OCI-LY7 (cell line): ENCODE measurements around the gene NOL8. TPM values are rescaled to one million over a fixed set of nuclear protein-coding genes. Genes with fewer than 3 reads are reported as not detected.

ENCODE experiments used
- BruUV-seq: library from RNA; stranded (reverse); fragments of 400-500 nt; replicated peaks from 2 replicates; lab custom pipeline; 2021; lab: Mats Ljungman, UMichigan
- CTCF ChIA-PET: fragments of 300-600 bp; sonication (Branson Sonifier 250); formaldehyde crosslinking; loops from one replicate; lab custom pipeline; 2022; ENCODE audit warnings: antibody characterized with exemption; ENCODE audit not compliant: unreplicated experiment; lab: Charles Lee
- POLR2A ChIA-PET: fragments of 300-600 bp; sonication (Branson Sonifier 250); formaldehyde crosslinking; loops from one replicate; lab custom pipeline; 2022; ENCODE audit warnings: antibody characterized with exemption; lab: Charles Lee
- DNase-seq: peaks from one replicate; pipeline ENCODE4 v3.0.0-alpha.2; 2015; ENCODE audit warnings: low spot score
- H2AFZ ChIP-seq: fragments of 200-600 bp; sonication (generic), shearing (Covaris generic); 2 replicates; pipeline ENCODE4 v1.6.1; 2014; ENCODE audit warnings: mild to moderate bottlenecking, antibody characterized with exemption, low read length, moderate library complexity
- H3K27ac ChIP-seq: fragments of 200-600 bp; sonication (generic); 2 replicates; pipeline ENCODE4 v1.5.1; 2014; ENCODE audit warnings: mixed run types, low read depth, mild to moderate bottlenecking, moderate library complexity, low read length, inconsistent platforms; ENCODE audit not compliant: poor library complexity, severe bottlenecking
- H3K36me3 ChIP-seq: fragments of 200-600 bp; sonication (generic); 2 replicates; pipeline ENCODE4 v1.6.1; 2014; ENCODE audit warnings: mild to moderate bottlenecking, antibody characterized with exemption, low read length, moderate library complexity, mixed read lengths; ENCODE audit not compliant: insufficient read depth
- H3K4me1 ChIP-seq: fragments of 200-600 bp; sonication (generic); 2 replicates; pipeline ENCODE4 v1.5.1; 2014; ENCODE audit warnings: mild to moderate bottlenecking, low read length; ENCODE audit not compliant: insufficient read depth, poor library complexity, severe bottlenecking
- H3K4me2 ChIP-seq: fragments of 200-600 bp; sonication (generic); 2 replicates; pipeline ENCODE4 v1.6.1; 2014; ENCODE audit warnings: mild to moderate bottlenecking, low read length
- H3K4me3 ChIP-seq: fragments of 200-600 bp; sonication (generic); 2 replicates; pipeline ENCODE4 v1.5.1; 2014; ENCODE audit warnings: mild to moderate bottlenecking, low read depth, low read length; ENCODE audit not compliant: poor library complexity, severe bottlenecking
- H3K79me2 ChIP-seq: fragments of 200-600 bp; sonication (generic); 2 replicates; pipeline ENCODE4 v1.6.1; 2016; ENCODE audit warnings: low read depth, mild to moderate bottlenecking, low read length, moderate library complexity, mixed read lengths; ENCODE audit not compliant: insufficient read depth
- H3K9me2 ChIP-seq: fragments of 200-600 bp; sonication (generic); 2 replicates; pipeline ENCODE4 v1.6.1; 2016; ENCODE audit warnings: mild to moderate bottlenecking, low read length, mixed read lengths; ENCODE audit not compliant: insufficient read depth
- H3K9me3 ChIP-seq: fragments of 200-600 bp; sonication (generic); 2 replicates; pipeline ENCODE4 v1.6.1; 2014; ENCODE audit warnings: mild to moderate bottlenecking, mixed run types, low read length, mixed read lengths
- H4K20me1 ChIP-seq: fragments of 200-600 bp; sonication (generic); 2 replicates; pipeline ENCODE4 v1.6.1; 2014; ENCODE audit warnings: mild to moderate bottlenecking, antibody characterized with exemption, low read length, moderate library complexity, mixed read lengths; ENCODE audit not compliant: insufficient read depth
- CTCF ChIP-seq: fragments of 200-600 bp; sonication (generic); conservative IDR thresholded peaks from 2 replicates; pipeline ENCODE4 v1.5.1; 2014; ENCODE audit warnings: mild to moderate bottlenecking, antibody characterized with exemption, low read length, moderate library complexity, mixed read lengths
- EZH2phosphoT487 ChIP-seq: fragments of 200-600 bp; sonication (generic); IDR thresholded peaks from 2 replicates; pipeline ENCODE4 v1.6.1; 2018; ENCODE audit warnings: low read depth, borderline replicate concordance, mild to moderate bottlenecking, mixed run types, antibody characterized with exemption, low read length, moderate library complexity, mixed read lengths
- intact Hi-C: fragments of 100-400 bp; cut with micrococcal nuclease; formaldehyde crosslinking; loops from one replicate; pipeline ENCODE4 v1.10.0; 2022; ENCODE audit not compliant: unreplicated experiment
- total RNA-seq, 2 experiments: library from RNA; depleted of rRNA in 1 of 2; stranded (reverse); fragments of >200 nt in 1 of 2; shearing (Covaris generic) in 1 of 2; gene quantifications; 2 replicates each; pipeline ENCODE4 v1.2.3, GENCODE V29; 2014 to 2022

NOL8 gene
- total RNA-seq, 2 experiments from 2014 or later = 29.3 to 63.6 TPM

GRCh38 chr9:92327283-92327850, 2.2 kb upstream of the NOL8 start:
- CTCF ChIA-PET = no interaction called here
- Histone ChIP-seq H3K79me2 (peaks cover 63% of the 10 kb centered on the region), H4K20me1 (no peaks in the 10 kb centered on the region), H3K27ac (no peak overlapping the region), H3K36me3 (peaks cover 14% of the 10 kb centered on the region), H2AFZ (no peak overlapping the region), H3K9me3 (no peaks in the 10 kb centered on the region), H3K9me2 (no peaks in the 10 kb centered on the region), H3K4me3 (peak overlapping the region; percentile 92), H3K4me2 (peak overlapping the region; percentile 84), H3K4me1 (peaks cover 29% of the 10 kb centered on the region)
- POLR2A ChIA-PET = interaction anchor here (1.6 kb wide), 1 partner anchor 31 kb away, joined by 6 read pairs; no protein-coding TSS in a partner anchor
- BruUV-seq = no TSS peak
- TF ChIP-seq CTCF = no peak
- TF ChIP-seq EZH2phosphoT487 = no peak
- peak; percentile 5 for DNase-seq
- intact Hi-C loops = loop anchor here (2.0 to 10.0 kb wide), 2 partner anchors 193 to 307 kb away; no protein-coding TSS in a partner anchor

GRCh38 chr9:92325991-92326500, 896 bp upstream of the NOL8 start:
- Histone ChIP-seq H3K79me2 (peaks cover 73% of the 10 kb centered on the region), H4K20me1 (no peaks in the 10 kb centered on the region), H3K9me2 (no peaks in the 10 kb centered on the region), H3K27ac (peak overlapping the region; percentile 61), H3K4me1 (peaks cover 29% of the 10 kb centered on the region), H3K4me2 (peak overlapping the region; percentile 84), H3K9me3 (no peaks in the 10 kb centered on the region), H3K4me3 (peak overlapping the region; percentile 92), H2AFZ (peak overlapping the region; percentile 81), H3K36me3 (peaks cover 21% of the 10 kb centered on the region)
- intact Hi-C loops = loop anchor here (1.0 to 10.0 kb wide), 3 partner anchors 33 to 309 kb away; partner anchors contain the start of gene IARS1
- CTCF ChIA-PET = no interaction called here
- peak; percentile 50 for DNase-seq
- POLR2A ChIA-PET = interaction anchor here (0.6 to 1.6 kb wide), 5 partner anchors 18 to 103 kb away, joined by 3 to 6 read pairs (median 3); no protein-coding TSS in a partner anchor
- TF ChIP-seq EZH2phosphoT487 = no peak
- TF ChIP-seq CTCF = no peak
- no TSS peak for BruUV-seq
